Ovary (tissue), 3 donors: ENCODE data around the gene CASTOR2.
"Not testable (repeated sequence)": the region's sequence is repeated elsewhere in the genome, so short reads cannot be mapped to it uniquely, and the experiment has no call there.

ENCODE experiments used
- CTCF ChIP-seq, 3 donors: fragments of 450-650 bp in 2 of 3; fragments of 200-600 bp in 1 of 3; IDR thresholded peaks; one replicate each; pipeline versions ENCODE4 v1.5.1 to v1.8.0; 2016 to 2022; ENCODE audit warnings: antibody characterized with exemption in 3 of 3, mild to moderate bottlenecking in 1 of 3
- POLR2A ChIP-seq: fragments of 450-650 bp; IDR thresholded peaks from one replicate; pipeline ENCODE4 v1.6.1; 2017; ENCODE audit warnings: antibody characterized with exemption, mild to moderate bottlenecking, moderate library complexity
- donor health status: DM: no; HTN: no; CAD: no.

DNA sequence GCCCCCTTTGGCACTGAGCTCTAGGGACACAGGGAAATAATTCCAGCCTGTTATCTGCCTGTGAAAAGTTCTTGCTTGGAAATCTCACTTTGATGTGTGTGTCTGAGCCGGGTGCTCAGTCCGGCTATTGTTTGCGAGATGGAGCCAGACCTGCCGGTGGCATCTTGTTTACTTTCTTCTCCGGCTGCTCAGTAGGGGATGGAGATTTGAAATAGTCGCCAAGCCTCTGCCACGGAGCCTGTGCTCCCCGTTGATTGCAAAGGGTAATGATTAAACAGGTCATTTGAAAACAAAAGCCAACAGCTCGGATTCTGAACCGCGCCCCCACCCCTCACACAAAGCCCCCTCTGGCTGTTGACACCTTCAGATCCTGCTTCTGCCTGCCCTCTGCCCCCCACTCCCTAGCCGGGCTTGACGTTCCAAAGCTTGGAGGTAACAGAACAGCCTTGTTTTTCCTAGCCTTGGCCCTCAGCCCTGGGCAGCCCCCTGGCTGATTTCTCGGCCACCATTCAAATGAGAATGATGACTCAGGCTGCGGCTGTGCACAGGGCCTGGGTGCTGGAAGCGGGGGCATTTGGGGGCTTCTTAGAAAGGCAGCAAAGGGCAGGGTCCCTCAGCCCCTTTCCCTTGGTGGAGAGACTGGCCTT, 1.8 kb downstream of the CASTOR2 start:
- TF ChIP-seq CTCF (IDR thresholded peaks at IDR 0.05); POLR2A: not testable (repeated sequence)
